Measurements from ENCODE around the gene SLC25A30. TPM values are rescaled to one million over a fixed set of nuclear protein-coding genes. Genes with fewer than 3 reads are reported as not detected.

Gene SLC25A30
- total and polyA plus RNA-seq, 2 of the 13 experiments (the other 11 are each of a cell fraction or from before 2014, with no cell fraction given) = 19.6 to 22.5 TPM

- TF ChIP-seq ZNF740 (CRISPR knock-in tag; IDR thresholded peaks at IDR 0.05) (no peak), HDAC6 (IDR thresholded peaks at IDR 0.05; ENCODE audit: low read depth, low read length) (no peak), MAF1 (CRISPR knock-in tag; IDR thresholded peaks at IDR 0.05; ENCODE audit: borderline replicate concordance) (no peak), RFXANK (CRISPR knock-in tag; IDR thresholded peaks at IDR 0.05) (no peak), ISL2 (CRISPR knock-in tag; IDR thresholded peaks at IDR 0.05) (no peak), ARNT (IDR thresholded peaks at IDR 0.05) (no peak), SYNCRIP (IDR thresholded peaks at IDR 0.05; ENCODE audit: insufficient read depth, low read depth, low read length) (no peak), REL (CRISPR knock-in tag; conservative IDR thresholded peaks at IDR 0.05) (no peak), ZNF746 (CRISPR knock-in tag; IDR thresholded peaks at IDR 0.05) (no peak; the same call in 1 of the 2 replicates), NR2F6 (IDR thresholded peaks at IDR 0.05) (no peak), NR2F6 (CRISPR knock-in tag; IDR thresholded peaks at IDR 0.05) (no peak), MYNN (CRISPR knock-in tag; IDR thresholded peaks at IDR 0.05; ENCODE audit: low read depth) (no peak), ZNF30 (CRISPR knock-in tag; IDR thresholded peaks at IDR 0.05) (no peak), ATF2 (CRISPR knock-in tag; IDR thresholded peaks at IDR 0.05) (no peak), IRX3 (CRISPR knock-in tag; IDR thresholded peaks at IDR 0.05; ENCODE audit: borderline replicate concordance, low read depth) (no peak), ATM (IDR thresholded peaks at IDR 0.05; ENCODE audit: borderline replicate concordance) (no peak), ZNF296 (CRISPR knock-in tag; conservative IDR thresholded peaks at IDR 0.05) (no peak), ZNF256 (CRISPR knock-in tag; conservative IDR thresholded peaks at IDR 0.05) (no peak), HNRNPLL (IDR thresholded peaks at IDR 0.05; ENCODE audit: low read depth, low read length, poor library complexity, severe bottlenecking) (no peak), AKNA (CRISPR knock-in tag; IDR thresholded peaks at IDR 0.05; ENCODE audit: borderline replicate concordance) (no peak), ZFP90 (CRISPR knock-in tag; IDR thresholded peaks at IDR 0.05; ENCODE audit: borderline replicate concordance) (no peak)
- TF ChIP-seq, protein P1, sequence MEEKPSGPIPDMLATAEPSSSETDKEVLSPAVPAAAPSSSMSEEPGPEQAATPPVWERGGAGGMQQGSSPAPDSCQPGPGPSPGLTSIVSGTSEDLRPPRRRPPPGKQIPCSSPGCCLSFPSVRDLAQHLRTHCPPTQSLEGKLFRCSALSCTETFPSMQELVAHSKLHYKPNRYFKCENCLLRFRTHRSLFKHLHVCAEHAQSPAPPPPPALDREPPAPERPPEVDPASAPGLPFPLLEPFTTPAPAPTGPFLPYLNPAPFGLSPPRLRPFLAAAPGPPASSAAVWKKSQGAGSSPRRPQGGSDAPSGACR (CRISPR knock-in tag; IDR thresholded peaks at IDR 0.05) = no peak
- TF ChIP-seq, protein P2, sequence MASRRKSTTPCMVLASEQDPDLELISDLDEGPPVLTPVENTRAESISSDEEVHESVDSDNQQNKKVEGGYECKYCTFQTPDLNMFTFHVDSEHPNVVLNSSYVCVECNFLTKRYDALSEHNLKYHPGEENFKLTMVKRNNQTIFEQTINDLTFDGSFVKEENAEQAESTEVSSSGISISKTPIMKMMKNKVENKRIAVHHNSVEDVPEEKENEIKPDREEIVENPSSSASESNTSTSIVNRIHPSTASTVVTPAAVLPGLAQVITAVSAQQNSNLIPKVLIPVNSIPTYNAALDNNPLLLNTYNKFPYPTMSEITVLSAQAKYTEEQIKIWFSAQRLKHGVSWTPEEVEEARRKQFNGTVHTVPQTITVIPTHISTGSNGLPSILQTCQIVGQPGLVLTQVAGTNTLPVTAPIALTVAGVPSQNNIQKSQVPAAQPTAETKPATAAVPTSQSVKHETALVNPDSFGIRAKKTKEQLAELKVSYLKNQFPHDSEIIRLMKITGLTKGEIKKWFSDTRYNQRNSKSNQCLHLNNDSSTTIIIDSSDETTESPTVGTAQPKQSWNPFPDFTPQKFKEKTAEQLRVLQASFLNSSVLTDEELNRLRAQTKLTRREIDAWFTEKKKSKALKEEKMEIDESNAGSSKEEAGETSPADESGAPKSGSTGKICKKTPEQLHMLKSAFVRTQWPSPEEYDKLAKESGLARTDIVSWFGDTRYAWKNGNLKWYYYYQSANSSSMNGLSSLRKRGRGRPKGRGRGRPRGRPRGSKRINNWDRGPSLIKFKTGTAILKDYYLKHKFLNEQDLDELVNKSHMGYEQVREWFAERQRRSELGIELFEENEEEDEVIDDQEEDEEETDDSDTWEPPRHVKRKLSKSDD (CRISPR knock-in tag; IDR thresholded peaks at IDR 0.05; ENCODE audit: low read depth) = no peak; the same call in 1 of the 2 replicates
These were observed 15.2 kb upstream of the SLC25A30 start (continued) for GRCh38 chr13:45433381-45433790.

All from HepG2 (cell line).